ENCODE results near the gene PADI6.

The PADI6 gene

DNA sequence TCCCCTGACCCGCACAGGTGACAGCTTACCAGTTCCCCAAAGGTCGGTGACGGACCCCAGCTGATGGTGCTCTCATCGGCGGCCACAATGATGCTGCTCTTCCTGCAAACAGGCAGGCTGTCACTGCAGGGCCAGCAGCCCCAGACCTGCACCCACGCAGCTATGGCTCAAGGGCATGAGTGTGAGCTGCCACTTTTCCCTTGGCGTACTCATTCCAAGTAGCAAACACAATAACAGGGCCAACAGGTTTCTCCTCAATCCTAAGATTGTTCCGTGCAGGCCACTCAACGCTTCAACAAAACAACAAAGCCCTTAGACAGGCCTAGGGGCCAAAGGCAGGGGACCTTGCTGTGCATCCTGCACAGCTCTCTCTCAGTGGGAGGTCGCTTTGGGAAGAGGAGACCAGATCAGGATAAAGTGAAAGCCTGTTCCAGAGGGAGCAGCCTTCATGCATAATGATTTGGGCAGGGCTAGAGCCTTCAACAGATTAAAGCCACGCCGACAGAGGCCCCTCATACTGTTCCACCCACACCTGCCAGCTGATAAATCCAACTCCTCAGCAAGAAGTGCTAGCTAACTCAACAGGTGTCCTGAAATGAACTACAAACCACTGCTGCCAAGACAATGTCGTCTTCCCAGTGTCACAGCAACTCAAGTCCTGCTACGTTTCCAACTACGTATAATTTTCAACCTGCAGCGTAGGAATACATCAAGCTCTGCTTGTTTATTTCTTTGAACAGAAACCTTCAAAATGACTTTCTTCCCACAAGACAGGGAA, 40.3 kb downstream of the PADI6 start:
- no peak for TF ChIP-seq TAF1 (IDR thresholded peaks at IDR 0.05; ENCODE audit: borderline replicate concordance, insufficient read depth, low read length)
- TF ChIP-seq FOXP2 (optimal IDR thresholded peaks at IDR 0.05; ENCODE audit: borderline replicate concordance, extremely low read depth, extremely low read length, insufficient read depth): no peak
- TF ChIP-seq, protein P1, sequence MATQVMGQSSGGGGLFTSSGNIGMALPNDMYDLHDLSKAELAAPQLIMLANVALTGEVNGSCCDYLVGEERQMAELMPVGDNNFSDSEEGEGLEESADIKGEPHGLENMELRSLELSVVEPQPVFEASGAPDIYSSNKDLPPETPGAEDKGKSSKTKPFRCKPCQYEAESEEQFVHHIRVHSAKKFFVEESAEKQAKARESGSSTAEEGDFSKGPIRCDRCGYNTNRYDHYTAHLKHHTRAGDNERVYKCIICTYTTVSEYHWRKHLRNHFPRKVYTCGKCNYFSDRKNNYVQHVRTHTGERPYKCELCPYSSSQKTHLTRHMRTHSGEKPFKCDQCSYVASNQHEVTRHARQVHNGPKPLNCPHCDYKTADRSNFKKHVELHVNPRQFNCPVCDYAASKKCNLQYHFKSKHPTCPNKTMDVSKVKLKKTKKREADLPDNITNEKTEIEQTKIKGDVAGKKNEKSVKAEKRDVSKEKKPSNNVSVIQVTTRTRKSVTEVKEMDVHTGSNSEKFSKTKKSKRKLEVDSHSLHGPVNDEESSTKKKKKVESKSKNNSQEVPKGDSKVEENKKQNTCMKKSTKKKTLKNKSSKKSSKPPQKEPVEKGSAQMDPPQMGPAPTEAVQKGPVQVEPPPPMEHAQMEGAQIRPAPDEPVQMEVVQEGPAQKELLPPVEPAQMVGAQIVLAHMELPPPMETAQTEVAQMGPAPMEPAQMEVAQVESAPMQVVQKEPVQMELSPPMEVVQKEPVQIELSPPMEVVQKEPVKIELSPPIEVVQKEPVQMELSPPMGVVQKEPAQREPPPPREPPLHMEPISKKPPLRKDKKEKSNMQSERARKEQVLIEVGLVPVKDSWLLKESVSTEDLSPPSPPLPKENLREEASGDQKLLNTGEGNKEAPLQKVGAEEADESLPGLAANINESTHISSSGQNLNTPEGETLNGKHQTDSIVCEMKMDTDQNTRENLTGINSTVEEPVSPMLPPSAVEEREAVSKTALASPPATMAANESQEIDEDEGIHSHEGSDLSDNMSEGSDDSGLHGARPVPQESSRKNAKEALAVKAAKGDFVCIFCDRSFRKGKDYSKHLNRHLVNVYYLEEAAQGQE (IDR thresholded peaks at IDR 0.05; ENCODE audit: insufficient read depth in 1 of 2, low read depth in 2 of 2, low read length in 2 of 2): no peak
- no peak for TF ChIP-seq POLR2AphosphoS5 (IDR thresholded peaks at IDR 0.05; ENCODE audit: low read depth, low read length)
- TF ChIP-seq SIN3A (IDR thresholded peaks at IDR 0.05; ENCODE audit: borderline replicate concordance, insufficient read depth, low read length): no peak

DNA sequence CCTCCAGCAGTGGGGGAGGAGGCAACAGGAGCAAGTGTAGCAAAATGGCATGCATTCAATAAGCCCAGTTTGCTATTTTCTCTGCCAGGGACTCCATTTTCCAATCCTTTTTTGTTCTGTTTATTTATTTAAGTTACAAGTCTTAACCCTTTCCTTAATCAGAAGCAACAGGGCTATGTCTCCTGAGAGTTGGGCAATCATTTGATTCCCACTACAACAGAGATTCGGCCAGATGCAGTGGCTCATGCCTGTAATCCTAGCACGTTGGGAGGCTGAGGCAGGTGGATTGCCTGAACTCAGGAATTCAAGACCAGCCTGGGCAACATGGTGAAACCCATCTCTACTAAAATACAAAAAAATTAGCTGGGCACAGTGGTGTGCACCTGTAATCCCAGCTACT, 42.0 kb downstream of the PADI6 start:
- TF ChIP-seq, protein P1 (IDR thresholded peaks at IDR 0.05; ENCODE audit: insufficient read depth in 1 of 2, low read depth in 2 of 2, low read length in 2 of 2): no peak
- TF ChIP-seq SIN3A (IDR thresholded peaks at IDR 0.05; ENCODE audit: borderline replicate concordance, insufficient read depth, low read length) (no peak), TAF1 (IDR thresholded peaks at IDR 0.05; ENCODE audit: borderline replicate concordance, insufficient read depth, low read length) (no peak), FOXP2 (optimal IDR thresholded peaks at IDR 0.05; ENCODE audit: borderline replicate concordance, extremely low read depth, extremely low read length, insufficient read depth) (no peak), POLR2AphosphoS5 (IDR thresholded peaks at IDR 0.05; ENCODE audit: low read depth, low read length) (no peak)

DNA sequence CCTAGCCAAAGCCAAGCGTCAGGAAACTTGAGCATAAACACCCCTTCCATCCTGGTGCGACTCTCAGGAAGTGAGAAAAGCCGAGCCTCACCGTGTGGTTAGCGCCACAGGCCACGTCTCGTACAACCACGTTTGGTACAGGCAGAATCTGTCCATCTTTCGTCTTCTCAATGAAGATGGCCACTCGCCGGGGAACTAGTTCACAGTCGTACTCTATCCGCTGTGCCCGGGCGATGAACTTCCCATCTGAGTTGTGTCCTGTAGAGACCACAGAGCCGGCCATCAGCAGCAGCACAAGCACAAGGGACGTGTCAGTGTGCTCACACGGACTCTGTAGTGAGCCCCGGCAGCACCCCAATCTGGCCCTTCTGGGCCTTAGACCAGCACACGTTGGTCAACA, 44.4 kb downstream of the PADI6 start:
- TF ChIP-seq, protein P1 (IDR thresholded peaks at IDR 0.05; ENCODE audit: insufficient read depth in 1 of 2, low read depth in 2 of 2, low read length in 2 of 2): no peak
- TF ChIP-seq FOXP2 (optimal IDR thresholded peaks at IDR 0.05; ENCODE audit: borderline replicate concordance, extremely low read depth, extremely low read length, insufficient read depth) (no peak), SIN3A (IDR thresholded peaks at IDR 0.05; ENCODE audit: borderline replicate concordance, insufficient read depth, low read length) (no peak), POLR2AphosphoS5 (IDR thresholded peaks at IDR 0.05; ENCODE audit: low read depth, low read length) (no peak), TAF1 (IDR thresholded peaks at IDR 0.05; ENCODE audit: borderline replicate concordance, insufficient read depth, low read length) (no peak)

DNA sequence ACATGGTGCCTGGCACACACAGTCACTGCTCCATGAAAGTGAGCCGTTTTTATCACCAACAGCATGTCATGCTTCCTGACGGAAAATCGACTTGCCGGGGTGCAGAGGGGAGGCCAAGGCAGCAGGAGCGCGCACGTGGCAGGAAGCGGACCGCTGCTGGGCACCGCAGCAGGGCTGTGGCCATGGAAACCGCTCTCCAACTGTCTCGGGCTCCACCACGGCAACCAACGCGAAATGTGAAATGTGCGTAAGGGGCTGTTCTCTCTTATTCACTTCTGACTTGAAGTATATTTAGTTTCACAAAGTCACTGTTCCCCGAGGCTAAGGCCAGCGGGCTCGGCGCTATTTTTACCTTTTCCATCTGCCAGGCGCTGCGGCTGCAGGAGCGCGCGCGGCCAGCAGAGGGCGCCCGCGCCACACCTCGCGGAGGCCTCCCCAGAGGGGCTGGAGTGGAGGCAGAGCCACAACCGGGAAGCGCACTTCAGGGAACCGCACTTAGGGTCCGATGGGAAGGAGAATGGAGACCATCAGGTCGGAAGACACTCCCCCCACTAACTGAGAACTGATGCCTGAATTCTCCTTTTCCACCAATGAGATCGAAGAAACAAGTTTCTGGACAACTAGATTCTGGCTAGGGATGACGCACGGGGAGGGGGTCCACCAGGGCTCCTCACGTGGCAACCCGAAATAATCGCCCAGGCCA, 47.8 kb downstream of the PADI6 start:
- TF ChIP-seq TAF1 (IDR thresholded peaks at IDR 0.05; ENCODE audit: borderline replicate concordance, insufficient read depth, low read length) (no peak), SIN3A (IDR thresholded peaks at IDR 0.05; ENCODE audit: borderline replicate concordance, insufficient read depth, low read length) (no peak), FOXP2 (optimal IDR thresholded peaks at IDR 0.05; ENCODE audit: borderline replicate concordance, extremely low read depth, extremely low read length, insufficient read depth) (peak; percentile 37), POLR2AphosphoS5 (IDR thresholded peaks at IDR 0.05; ENCODE audit: low read depth, low read length) (no peak)
- TF ChIP-seq, protein P1 (IDR thresholded peaks at IDR 0.05; ENCODE audit: insufficient read depth in 1 of 2, low read depth in 2 of 2, low read length in 2 of 2): no peak

Data from PFSK-1 (cell line).